HepG2 (cell line): Measurements from ENCODE around the gene VPS52. TPM values are rescaled to one million over a fixed set of nuclear protein-coding genes. Genes with fewer than 3 reads are reported as not detected.

ENCODE experiments used
- ATAC-seq: fragments of 200-7000 bp; cut with Tn5 transposase; 3 replicates; pipeline ENCODE4 v1.9.1; 2020; ENCODE audit warnings: mild to moderate bottlenecking, moderate library complexity
- BruUV-seq: library from RNA; stranded (reverse); fragments of 400-500 nt; replicated peaks from 2 replicates; lab custom pipeline; 2021; lab: Mats Ljungman, UMichigan
- CTCF ChIA-PET: fragments of 300-600 bp; formaldehyde crosslinking; extraction: SDS; loops from one replicate; lab custom pipeline; 2021; ENCODE audit warnings: low total read pairs, inconsistent platforms, low intra/inter-chr PET ratio; lab: Yijun Ruan, JAX
- POLR2A ChIA-PET: fragments of 350-600 bp; sonication (Branson Sonifier 250); formaldehyde crosslinking; loops from one replicate; lab custom pipeline; 2020; ENCODE audit warnings: antibody characterized with exemption, inconsistent platforms; lab: Yijun Ruan, JAX
- DNase-seq: peaks from one replicate; pipeline ENCODE4 v3.0.0-alpha.2; 2015; ENCODE audit warnings: low spot score
- FAIRE-seq: peaks from 3 replicates; lab custom pipeline; 2011; peaks lifted over from hg19 to GRCh38; lab: Jason Lieb, UNC
- H2AFZ ChIP-seq: one replicate; pipeline ENCODE4 v1.6.1; 2011; ENCODE audit warnings: low read length, inconsistent platforms
- H3K27ac ChIP-seq: fragments of 300-600 bp; 3 replicates; pipeline ENCODE4 v1.8.0; 2011; ENCODE audit warnings: mixed run types, mild to moderate bottlenecking, mixed read lengths, low read length, inconsistent platforms; ENCODE audit not compliant: insufficient read depth; ENCODE audit errors: extremely low read length
- H3K27me3 ChIP-seq, 2 experiments: fragments of 200-600 bp in 1 of 2; 2 replicates in 1 of 2; 3 replicates in 1 of 2; pipeline versions ENCODE4 v1.6.0 to v1.8.0; 2011; ENCODE audit warnings: low read length in 2 of 2, mild to moderate bottlenecking in 2 of 2, moderate library complexity in 2 of 2, inconsistent platforms in 1 of 2; ENCODE audit not compliant: insufficient read depth in 2 of 2, control insufficient read depth in 1 of 2
- H3K36me3 ChIP-seq, 2 experiments: fragments of 200-600 bp in 1 of 2; replicated peaks in 1 of 2; 2 replicates in 1 of 2; 3 replicates in 1 of 2; pipeline versions ENCODE4 v1.5.1 to v1.8.0; 2011; ENCODE audit warnings: low read length in 2 of 2, inconsistent platforms in 1 of 2; ENCODE audit not compliant: insufficient read depth in 2 of 2, control insufficient read depth in 1 of 2
- H3K4me1 ChIP-seq: 2 replicates; pipeline ENCODE4 v1.5.1; 2012; ENCODE audit warnings: low read length, inconsistent platforms; ENCODE audit not compliant: insufficient read depth
- H3K4me2 ChIP-seq: 2 replicates; pipeline ENCODE4 v1.6.0; 2011; ENCODE audit warnings: low read depth, low read length, inconsistent platforms
- H3K4me3 ChIP-seq, 3 experiments: fragments of 200-600 bp in 1 of 3; sonication (generic), shearing (Covaris generic) in 1 of 3; replicated peaks in 1 of 3; 2 replicates each; pipeline ENCODE4 v1.5.1; 2011 to 2016; ENCODE audit warnings: low read length in 3 of 3, inconsistent platforms in 2 of 3, low read depth in 2 of 3, mild to moderate bottlenecking in 2 of 3, control low read depth in 1 of 3, mixed read lengths in 1 of 3; ENCODE audit not compliant: insufficient read depth in 1 of 3
- H3K79me2 ChIP-seq: one replicate; pipeline ENCODE4 v1.6.1; 2011; ENCODE audit warnings: low read length, inconsistent platforms; ENCODE audit not compliant: insufficient read depth
- H3K9ac ChIP-seq: 2 replicates; pipeline ENCODE4 v1.6.0; 2011; ENCODE audit warnings: mild to moderate bottlenecking, low read depth, low read length, inconsistent platforms; ENCODE audit not compliant: insufficient read depth
- H3K9me3 ChIP-seq: 2 replicates; pipeline ENCODE4 v1.5.1; 2012; ENCODE audit warnings: mild to moderate bottlenecking, low read length
- H4K20me1 ChIP-seq: 2 replicates; pipeline ENCODE4 v1.6.0; 2011; ENCODE audit warnings: inconsistent platforms, mild to moderate bottlenecking, low read length, moderate library complexity; ENCODE audit not compliant: insufficient read depth
- KAT7 ChIP-seq: IDR thresholded peaks from 2 replicates; pipeline ENCODE4 v1.6.1; 2018; ENCODE audit warnings: borderline replicate concordance, missing compliant biosample characterization
- SETDB1 ChIP-seq: sonication (generic); formaldehyde crosslinking; IDR thresholded peaks from 2 replicates; pipeline ENCODE4 v1.5.1; 2020; ENCODE audit warnings: missing genetic modification reagents, mild to moderate bottlenecking, borderline replicate concordance
- TBP ChIP-seq: sonication (generic); formaldehyde crosslinking; IDR thresholded peaks from 2 replicates; pipeline ENCODE4 v1.5.0; 2020; ENCODE audit warnings: missing genetic modification reagents
- ZNF3 ChIP-seq: IDR thresholded peaks from 2 replicates; pipeline ENCODE4 v1.7.0; 2017; ENCODE audit warnings: inconsistent platforms
- ZNF350 ChIP-seq: sonication (generic); formaldehyde crosslinking; IDR thresholded peaks from 2 replicates; pipeline ENCODE4 v1.4.0; 2020; ENCODE audit warnings: mild to moderate bottlenecking, low read depth, missing genetic modification reagents, borderline replicate concordance
- ZNF510 ChIP-seq: sonication (generic); formaldehyde crosslinking; IDR thresholded peaks from 2 replicates; pipeline ENCODE4 v1.4.0; 2020; ENCODE audit warnings: low read depth, mild to moderate bottlenecking, missing genetic modification reagents
- WGBS: methylation state at CpG from one replicate; pipeline ENCODE4 v1.1.6; 2017; ENCODE audit warnings: low lambda C conversion rate; 5-methylcytosine and 5-hydroxymethylcytosine counted together
- in situ Hi-C: cut with HindIII; loops from 2 replicates; pipeline ENCODE4 v1.10.0; 2017; ENCODE audit warnings: low pct_unique_long_range_greater_than_20kb; ENCODE audit not compliant: extremely low pct_ligation_motif_present
- intact Hi-C: fragments of 100-400 bp; cut with micrococcal nuclease; formaldehyde crosslinking; loops from one replicate; pipeline ENCODE4 v1.10.0; 2022; ENCODE audit not compliant: unreplicated experiment
- polyA plus RNA-seq, 8 experiments: library from polyadenylated mRNA; depleted of rRNA in 3 of 8; stranded (reverse) in 7 of 8; unstranded in 1 of 8; fragments of >200 nt; fragmentation: Illumina TruSeq in 4 of 8; extraction: Trizol in 4 of 8; gene quantifications; 2 replicates each; pipeline versions ENCODE4 v1.2.1 to v1.2.3, GENCODE V29; 2011 to 2016; ENCODE audit warnings: low read depth in 4 of 8, missing spikeins in 1 of 8, mixed read lengths in 1 of 8; ENCODE audit not compliant: insufficient read depth in 1 of 8
- total RNA-seq, 5 experiments: library from RNA; depleted of rRNA; stranded (reverse); fragments of >200 nt; fragmentation: Illumina TruSeq; extraction: Trizol; gene quantifications; 2 replicates each; pipeline ENCODE4 v1.2.3, GENCODE V29; 2016; ENCODE audit warnings: low read depth in 1 of 5
- TF ChIP-seq, protein P1 (sequence below): sonication (generic); formaldehyde crosslinking; IDR thresholded peaks from 2 replicates; pipeline ENCODE4 v1.5.0; 2020; ENCODE audit warnings: missing genetic modification reagents, mild to moderate bottlenecking, borderline replicate concordance
- TF ChIP-seq, protein P2 (sequence below): sonication (generic); formaldehyde crosslinking; IDR thresholded peaks from 2 replicates; pipeline ENCODE4 v1.9.0; 2021; ENCODE audit warnings: mild to moderate bottlenecking, missing genetic modification reagents
- TF ChIP-seq, protein P3 (sequence below): sonication (generic); formaldehyde crosslinking; IDR thresholded peaks from 2 replicates; pipeline ENCODE4 v1.4.0; 2020; ENCODE audit warnings: missing genetic modification reagents
- TF ChIP-seq, protein P4 (sequence below): sonication (generic); formaldehyde crosslinking; IDR thresholded peaks from 2 replicates; pipeline ENCODE4 v1.4.0; 2020; ENCODE audit warnings: low read depth, mild to moderate bottlenecking, missing genetic modification reagents
- TF ChIP-seq, protein P5 (sequence below): IDR thresholded peaks from 2 replicates; pipeline ENCODE4 v1.6.1; 2012; ENCODE audit warnings: low read depth, low read length, improper control_type of control experiment

VPS52 gene
- total and polyA plus RNA-seq, 2 of the 13 experiments (the other 11 are each of a cell fraction or from before 2014, with no cell fraction given) = 48.9 to 85.5 TPM

DNA sequence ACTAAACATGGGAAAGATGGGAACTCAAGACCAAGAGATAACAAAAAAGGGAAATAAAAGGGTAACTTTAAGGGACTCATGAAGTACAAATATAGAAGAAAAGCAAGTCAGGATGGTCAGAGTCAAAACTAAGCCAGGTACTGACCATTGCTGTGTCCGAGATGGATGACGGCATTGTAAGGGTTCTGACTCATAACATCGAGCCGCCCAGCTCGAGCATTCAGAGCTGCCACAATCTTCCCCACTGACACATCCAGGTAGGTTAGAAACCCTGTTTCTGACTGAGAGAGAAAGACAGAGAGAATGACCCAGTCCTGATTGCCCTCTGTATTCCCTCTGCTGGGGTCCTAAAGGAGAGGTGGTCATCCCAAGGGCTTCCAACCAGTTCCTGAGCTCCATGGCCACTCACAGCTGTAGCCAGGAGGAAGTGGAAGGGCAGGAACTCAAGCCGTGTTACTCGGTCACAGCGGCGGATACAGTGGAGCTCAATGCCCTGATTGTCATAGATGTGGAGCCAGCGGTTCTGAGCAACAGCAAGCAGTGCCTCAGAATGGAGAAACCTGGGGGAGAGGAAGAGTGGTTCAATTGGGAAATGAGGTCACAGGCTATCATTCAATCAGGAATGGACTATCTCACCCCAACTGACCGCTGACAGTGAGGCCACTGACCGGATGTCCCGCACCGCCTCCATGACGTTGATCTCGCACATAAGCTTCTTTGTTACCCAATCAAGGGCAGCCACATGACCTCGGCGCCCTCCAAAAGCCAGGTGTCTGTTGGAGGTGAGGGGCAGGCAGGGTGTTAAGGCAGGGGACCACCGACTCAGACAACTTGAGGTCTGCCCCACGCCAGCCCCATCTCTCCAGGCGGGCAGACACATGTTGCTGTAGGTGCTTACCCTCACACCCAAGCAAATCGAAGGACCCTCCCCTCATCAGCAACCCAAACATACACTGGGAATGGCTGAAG lies 15.6 kb upstream of the VPS52 start:
- H3K27ac ChIP-seq = no peak overlapping the region
- H3K27me3 ChIP-seq = no peaks in the 10 kb centered on the region; a peak in 1 of 5 replicates
- no TSS peak for BruUV-seq
- peaks cover 11 to 45% of the 10 kb centered on the region in 2 experiments for H3K36me3 ChIP-seq
- H3K79me2 ChIP-seq = peaks cover 27% of the 10 kb centered on the region
- CTCF ChIA-PET = no interaction called here
- H4K20me1 ChIP-seq = no peaks in the 10 kb centered on the region
- DNase-seq (no peak), FAIRE-seq (no peak), ATAC-seq (no peak)
- H3K4me1 ChIP-seq = peaks cover 22% of the 10 kb centered on the region
- no peak overlapping the region; the same call in 1 of the 2 replicates for H3K9ac ChIP-seq
- 94% methylated on average over 22 of the region's 22 CpGs for WGBS
- H2AFZ ChIP-seq = no peak overlapping the region
- POLR2A ChIA-PET = interaction anchor here (0.8 to 2.5 kb wide), 4 partner anchors 10 to 38 kb away, joined by 3 to 26 read pairs (median 10); partner anchors contain the start of genes B3GALT4 and ZBTB22
- H3K4me2 ChIP-seq = peak overlapping the region; percentile 99; the same call in 1 of the 2 replicates
- no peak overlapping the region for H3K4me3 ChIP-seq
- in situ Hi-C loops = loop anchor here (25.0 kb wide), 1 partner anchor 125 kb away; the partner anchor contains the start of genes CUTA, PHF1 and SYNGAP1
- H3K9me3 ChIP-seq = no peaks in the 10 kb centered on the region
- intact Hi-C loops = no loop called here
- TF ChIP-seq ZNF510 (CRISPR knock-in tag) = no peak
- TF ChIP-seq, protein P1, sequence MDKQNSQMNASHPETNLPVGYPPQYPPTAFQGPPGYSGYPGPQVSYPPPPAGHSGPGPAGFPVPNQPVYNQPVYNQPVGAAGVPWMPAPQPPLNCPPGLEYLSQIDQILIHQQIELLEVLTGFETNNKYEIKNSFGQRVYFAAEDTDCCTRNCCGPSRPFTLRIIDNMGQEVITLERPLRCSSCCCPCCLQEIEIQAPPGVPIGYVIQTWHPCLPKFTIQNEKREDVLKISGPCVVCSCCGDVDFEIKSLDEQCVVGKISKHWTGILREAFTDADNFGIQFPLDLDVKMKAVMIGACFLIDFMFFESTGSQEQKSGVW = no peak
- TF ChIP-seq TBP (CRISPR knock-in tag) = no peak
- no peak for TF ChIP-seq ZNF350 (CRISPR knock-in tag)
- TF ChIP-seq, protein P2, sequence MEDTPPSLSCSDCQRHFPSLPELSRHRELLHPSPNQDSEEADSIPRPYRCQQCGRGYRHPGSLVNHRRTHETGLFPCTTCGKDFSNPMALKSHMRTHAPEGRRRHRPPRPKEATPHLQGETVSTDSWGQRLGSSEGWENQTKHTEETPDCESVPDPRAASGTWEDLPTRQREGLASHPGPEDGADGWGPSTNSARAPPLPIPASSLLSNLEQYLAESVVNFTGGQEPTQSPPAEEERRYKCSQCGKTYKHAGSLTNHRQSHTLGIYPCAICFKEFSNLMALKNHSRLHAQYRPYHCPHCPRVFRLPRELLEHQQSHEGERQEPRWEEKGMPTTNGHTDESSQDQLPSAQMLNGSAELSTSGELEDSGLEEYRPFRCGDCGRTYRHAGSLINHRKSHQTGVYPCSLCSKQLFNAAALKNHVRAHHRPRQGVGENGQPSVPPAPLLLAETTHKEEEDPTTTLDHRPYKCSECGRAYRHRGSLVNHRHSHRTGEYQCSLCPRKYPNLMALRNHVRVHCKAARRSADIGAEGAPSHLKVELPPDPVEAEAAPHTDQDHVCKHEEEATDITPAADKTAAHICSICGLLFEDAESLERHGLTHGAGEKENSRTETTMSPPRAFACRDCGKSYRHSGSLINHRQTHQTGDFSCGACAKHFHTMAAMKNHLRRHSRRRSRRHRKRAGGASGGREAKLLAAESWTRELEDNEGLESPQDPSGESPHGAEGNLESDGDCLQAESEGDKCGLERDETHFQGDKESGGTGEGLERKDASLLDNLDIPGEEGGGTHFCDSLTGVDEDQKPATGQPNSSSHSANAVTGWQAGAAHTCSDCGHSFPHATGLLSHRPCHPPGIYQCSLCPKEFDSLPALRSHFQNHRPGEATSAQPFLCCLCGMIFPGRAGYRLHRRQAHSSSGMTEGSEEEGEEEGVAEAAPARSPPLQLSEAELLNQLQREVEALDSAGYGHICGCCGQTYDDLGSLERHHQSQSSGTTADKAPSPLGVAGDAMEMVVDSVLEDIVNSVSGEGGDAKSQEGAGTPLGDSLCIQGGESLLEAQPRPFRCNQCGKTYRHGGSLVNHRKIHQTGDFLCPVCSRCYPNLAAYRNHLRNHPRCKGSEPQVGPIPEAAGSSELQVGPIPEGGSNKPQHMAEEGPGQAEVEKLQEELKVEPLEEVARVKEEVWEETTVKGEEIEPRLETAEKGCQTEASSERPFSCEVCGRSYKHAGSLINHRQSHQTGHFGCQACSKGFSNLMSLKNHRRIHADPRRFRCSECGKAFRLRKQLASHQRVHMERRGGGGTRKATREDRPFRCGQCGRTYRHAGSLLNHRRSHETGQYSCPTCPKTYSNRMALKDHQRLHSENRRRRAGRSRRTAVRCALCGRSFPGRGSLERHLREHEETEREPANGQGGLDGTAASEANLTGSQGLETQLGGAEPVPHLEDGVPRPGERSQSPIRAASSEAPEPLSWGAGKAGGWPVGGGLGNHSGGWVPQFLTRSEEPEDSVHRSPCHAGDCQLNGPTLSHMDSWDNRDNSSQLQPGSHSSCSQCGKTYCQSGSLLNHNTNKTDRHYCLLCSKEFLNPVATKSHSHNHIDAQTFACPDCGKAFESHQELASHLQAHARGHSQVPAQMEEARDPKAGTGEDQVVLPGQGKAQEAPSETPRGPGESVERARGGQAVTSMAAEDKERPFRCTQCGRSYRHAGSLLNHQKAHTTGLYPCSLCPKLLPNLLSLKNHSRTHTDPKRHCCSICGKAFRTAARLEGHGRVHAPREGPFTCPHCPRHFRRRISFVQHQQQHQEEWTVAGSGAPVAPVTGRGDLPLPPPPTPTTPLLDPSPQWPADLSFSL (CRISPR knock-in tag) = no peak
- TF ChIP-seq KAT7 (CRISPR knock-in tag) = no peak
- TF ChIP-seq, protein P3, sequence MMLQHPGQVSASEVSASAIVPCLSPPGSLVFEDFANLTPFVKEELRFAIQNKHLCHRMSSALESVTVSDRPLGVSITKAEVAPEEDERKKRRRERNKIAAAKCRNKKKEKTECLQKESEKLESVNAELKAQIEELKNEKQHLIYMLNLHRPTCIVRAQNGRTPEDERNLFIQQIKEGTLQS (CRISPR knock-in tag) = no peak
- TF ChIP-seq, protein P4, sequence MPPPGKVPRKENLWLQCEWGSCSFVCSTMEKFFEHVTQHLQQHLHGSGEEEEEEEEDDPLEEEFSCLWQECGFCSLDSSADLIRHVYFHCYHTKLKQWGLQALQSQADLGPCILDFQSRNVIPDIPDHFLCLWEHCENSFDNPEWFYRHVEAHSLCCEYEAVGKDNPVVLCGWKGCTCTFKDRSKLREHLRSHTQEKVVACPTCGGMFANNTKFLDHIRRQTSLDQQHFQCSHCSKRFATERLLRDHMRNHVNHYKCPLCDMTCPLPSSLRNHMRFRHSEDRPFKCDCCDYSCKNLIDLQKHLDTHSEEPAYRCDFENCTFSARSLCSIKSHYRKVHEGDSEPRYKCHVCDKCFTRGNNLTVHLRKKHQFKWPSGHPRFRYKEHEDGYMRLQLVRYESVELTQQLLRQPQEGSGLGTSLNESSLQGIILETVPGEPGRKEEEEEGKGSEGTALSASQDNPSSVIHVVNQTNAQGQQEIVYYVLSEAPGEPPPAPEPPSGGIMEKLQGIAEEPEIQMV (CRISPR knock-in tag) = no peak
- TF ChIP-seq, protein P5, sequence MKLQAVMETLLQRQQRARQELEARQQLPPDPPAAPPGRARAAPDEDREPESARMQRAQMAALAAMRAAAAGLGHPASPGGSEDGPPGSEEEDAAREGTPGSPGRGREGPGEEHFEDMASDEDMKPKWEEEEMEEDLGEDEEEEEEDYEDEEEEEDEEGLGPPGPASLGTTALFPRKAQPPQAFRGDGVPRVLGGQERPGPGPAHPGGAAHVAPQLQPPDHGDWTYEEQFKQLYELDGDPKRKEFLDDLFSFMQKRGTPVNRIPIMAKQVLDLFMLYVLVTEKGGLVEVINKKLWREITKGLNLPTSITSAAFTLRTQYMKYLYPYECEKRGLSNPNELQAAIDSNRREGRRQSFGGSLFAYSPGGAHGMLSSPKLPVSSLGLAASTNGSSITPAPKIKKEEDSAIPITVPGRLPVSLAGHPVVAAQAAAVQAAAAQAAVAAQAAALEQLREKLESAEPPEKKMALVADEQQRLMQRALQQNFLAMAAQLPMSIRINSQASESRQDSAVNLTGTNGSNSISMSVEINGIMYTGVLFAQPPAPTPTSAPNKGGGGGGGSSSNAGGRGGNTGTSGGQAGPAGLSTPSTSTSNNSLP = no peak
- TF ChIP-seq SETDB1 = no peak
- no peak for TF ChIP-seq ZNF3 (CRISPR knock-in tag)
